GM21526 (cell line): Measurements from ENCODE around the gene RC3H1.
A peak's percentile ranks its signal among the peaks of the same experiment; 100 is the strongest.
"Not testable (repeated sequence)": the region's sequence is repeated elsewhere in the genome, so short reads cannot be mapped to it uniquely, and the experiment has no call there.

Experiments used
- ATAC-seq: cut with Tn5 transposase; IDR thresholded peaks from one replicate; pipeline ENCODE4 v1.9.1; 2021; ENCODE audit warnings: moderate library complexity; ENCODE audit not compliant: unreplicated experiment, low FRiP score

The RC3H1 gene

GRCh38 chr1:174031099-174031498, 8.9 kb upstream of the RC3H1 start:
- ATAC-seq: no peak

- ATAC-seq: no peak
Observed at GRCh38 chr1:174028495-174028894, 6.3 kb upstream of the RC3H1 start.

GRCh38 chr1:174023440-174023839, 1.3 kb upstream of the RC3H1 start:
- no peak for ATAC-seq

GRCh38 chr1:174022976-174023277, 770 bp upstream of the RC3H1 start:
- no peak for ATAC-seq

- ATAC-seq: peak; percentile 40
Observed at GRCh38 chr1:174021591-174022079, 522 bp downstream of the RC3H1 start.

- ATAC-seq: no peak
Observed at GRCh38 chr1:174018565-174018964, 3.6 kb downstream of the RC3H1 start.

GRCh38 chr1:174017231-174017970, 4.8 kb downstream of the RC3H1 start:
- no peak for ATAC-seq

GRCh38 chr1:174013864-174014418, 8.2 kb downstream of the RC3H1 start:
- ATAC-seq: no peak

- no peak for ATAC-seq
Observed at GRCh38 chr1:174008979-174009378, 13.2 kb downstream of the RC3H1 start.

GRCh38 chr1:174008269-174008668, 13.9 kb downstream of the RC3H1 start:
- ATAC-seq: no peak

GRCh38 chr1:174007851-174008250, 14.3 kb downstream of the RC3H1 start:
- ATAC-seq: no peak

GRCh38 chr1:174005032-174005431, 17.1 kb downstream of the RC3H1 start:
- peak; percentile 86 for ATAC-seq

- no peak for ATAC-seq
Observed at GRCh38 chr1:174003867-174004266, 18.3 kb downstream of the RC3H1 start.

GRCh38 chr1:174001573-174001972, 20.6 kb downstream of the RC3H1 start:
- ATAC-seq: no peak

GRCh38 chr1:174000371-174000770, 21.8 kb downstream of the RC3H1 start:
- no peak for ATAC-seq

- no peak for ATAC-seq
Observed at GRCh38 chr1:173997791-173998190, 24.4 kb downstream of the RC3H1 start.

GRCh38 chr1:173996995-173997394, 25.2 kb downstream of the RC3H1 start:
- ATAC-seq: no peak

- no peak for ATAC-seq
Observed at GRCh38 chr1:173995475-173995874, 26.7 kb downstream of the RC3H1 start.

- not testable (repeated sequence) for ATAC-seq
Observed at GRCh38 chr1:173993948-173994347, 28.2 kb downstream of the RC3H1 start.

GRCh38 chr1:173988068-173988467, 34.1 kb downstream of the RC3H1 start:
- ATAC-seq: no peak

GRCh38 chr1:173986951-173987350, 35.2 kb downstream of the RC3H1 start:
- no peak for ATAC-seq

GRCh38 chr1:173970252-173970651, 51.9 kb downstream of the RC3H1 start:
- ATAC-seq: no peak
